ENCODE data around the gene TMEM129.

- TF ChIP-seq CTCF (IDR thresholded peaks at IDR 0.05; ENCODE audit: low read length), result no peak
- TF ChIP-seq EZH2 (IDR thresholded peaks at IDR 0.05; ENCODE audit: borderline replicate concordance, low read length), result no peak
Observed at GRCh38 chr4:1768367-1769034, 47.4 kb upstream of the TMEM129 start.

Data from OCI-LY1 (cell line).